8988T (cell line): ENCODE measurements around the gene XXYLT1.
"Not testable (repeated sequence)": the region's sequence is repeated elsewhere in the genome, so short reads cannot be mapped to it uniquely, and the experiment has no call there.

ENCODE experiments used
- DNase-seq: peaks from one replicate; pipeline ENCODE4 v3.0.0; 2011

Gene XXYLT1

GRCh38 chr3:195224980-195225580 lies 45.9 kb downstream of the XXYLT1 start:
- no peak for DNase-seq

GRCh38 chr3:195224156-195224979 lies 46.6 kb downstream of the XXYLT1 start:
- DNase-seq, result no peak

- no peak for DNase-seq
Observed at GRCh38 chr3:195221876-195222617, 48.9 kb downstream of the XXYLT1 start.

GRCh38 chr3:195221015-195221853 lies 49.7 kb downstream of the XXYLT1 start:
- no peak for DNase-seq

GRCh38 chr3:195219351-195220230 lies 51.4 kb downstream of the XXYLT1 start:
- no peak for DNase-seq

GRCh38 chr3:195218331-195218730 lies 52.6 kb downstream of the XXYLT1 start:
- not testable (repeated sequence) for DNase-seq

- not testable (repeated sequence) for DNase-seq
Observed at GRCh38 chr3:195215576-195215975, 55.4 kb downstream of the XXYLT1 start.

GRCh38 chr3:195214381-195214780 lies 56.6 kb downstream of the XXYLT1 start:
- DNase-seq, result no peak

GRCh38 chr3:195213639-195214315 lies 57.2 kb downstream of the XXYLT1 start:
- no peak for DNase-seq

- no peak for DNase-seq
Observed at GRCh38 chr3:195212749-195213375, 58.1 kb downstream of the XXYLT1 start.

GRCh38 chr3:195212033-195212748 lies 58.8 kb downstream of the XXYLT1 start:
- DNase-seq, result no peak

GRCh38 chr3:195210266-195210973 lies 60.5 kb downstream of the XXYLT1 start:
- DNase-seq, result no peak

GRCh38 chr3:195209847-195210265 lies 61.1 kb downstream of the XXYLT1 start:
- no peak for DNase-seq

- no peak for DNase-seq
Observed at GRCh38 chr3:195209083-195209846, 61.7 kb downstream of the XXYLT1 start.

- no peak for DNase-seq
Observed at GRCh38 chr3:195208631-195209030, 62.3 kb downstream of the XXYLT1 start.

GRCh38 chr3:195208183-195208582 lies 62.8 kb downstream of the XXYLT1 start:
- no peak for DNase-seq

- no peak for DNase-seq
Observed at GRCh38 chr3:195207731-195208130, 63.2 kb downstream of the XXYLT1 start.

GRCh38 chr3:195207056-195207455 lies 63.9 kb downstream of the XXYLT1 start:
- DNase-seq, result no peak
